Suprapubic skin (tissue), 3 donors: Measurements from ENCODE around the gene CAMTA1.

ENCODE experiments used
- POLR2A ChIP-seq, 2 donors: fragments of 450-650 bp; IDR thresholded peaks; one replicate each; pipeline ENCODE4 v1.6.1; 2017; ENCODE audit warnings: antibody characterized with exemption in 2 of 2, mild to moderate bottlenecking in 2 of 2, moderate library complexity in 2 of 2
- TF ChIP-seq, protein P1 (sequence below), 2 donors: fragments of 200-600 bp in 1 of 2; fragments of 450-650 bp in 1 of 2; sonication (generic) in 1 of 2; IDR thresholded peaks; one replicate each; pipeline ENCODE4 v1.5.1; 2016 to 2019; ENCODE audit warnings: antibody characterized with exemption in 2 of 2, mild to moderate bottlenecking in 1 of 2, moderate library complexity in 1 of 2

DNA sequence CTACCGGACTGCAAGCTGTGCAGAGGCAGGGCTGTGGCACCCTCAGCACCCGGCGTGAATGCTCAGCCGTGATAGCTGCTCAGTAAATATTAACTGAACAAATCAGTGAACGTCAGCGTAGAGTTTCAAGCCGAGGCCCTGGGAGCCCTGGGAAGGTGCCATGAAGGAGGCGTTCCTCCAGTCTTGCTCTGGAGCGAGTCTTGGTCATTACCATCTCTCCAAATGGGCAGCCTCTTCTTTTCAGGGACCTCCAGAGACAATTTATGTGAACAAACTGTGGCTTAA lies 449.2 kb downstream of the CAMTA1 start:
- TF ChIP-seq, protein P1, sequence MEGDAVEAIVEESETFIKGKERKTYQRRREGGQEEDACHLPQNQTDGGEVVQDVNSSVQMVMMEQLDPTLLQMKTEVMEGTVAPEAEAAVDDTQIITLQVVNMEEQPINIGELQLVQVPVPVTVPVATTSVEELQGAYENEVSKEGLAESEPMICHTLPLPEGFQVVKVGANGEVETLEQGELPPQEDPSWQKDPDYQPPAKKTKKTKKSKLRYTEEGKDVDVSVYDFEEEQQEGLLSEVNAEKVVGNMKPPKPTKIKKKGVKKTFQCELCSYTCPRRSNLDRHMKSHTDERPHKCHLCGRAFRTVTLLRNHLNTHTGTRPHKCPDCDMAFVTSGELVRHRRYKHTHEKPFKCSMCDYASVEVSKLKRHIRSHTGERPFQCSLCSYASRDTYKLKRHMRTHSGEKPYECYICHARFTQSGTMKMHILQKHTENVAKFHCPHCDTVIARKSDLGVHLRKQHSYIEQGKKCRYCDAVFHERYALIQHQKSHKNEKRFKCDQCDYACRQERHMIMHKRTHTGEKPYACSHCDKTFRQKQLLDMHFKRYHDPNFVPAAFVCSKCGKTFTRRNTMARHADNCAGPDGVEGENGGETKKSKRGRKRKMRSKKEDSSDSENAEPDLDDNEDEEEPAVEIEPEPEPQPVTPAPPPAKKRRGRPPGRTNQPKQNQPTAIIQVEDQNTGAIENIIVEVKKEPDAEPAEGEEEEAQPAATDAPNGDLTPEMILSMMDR (IDR thresholded peaks at IDR 0.05) = no peak
- TF ChIP-seq POLR2A (IDR thresholded peaks at IDR 0.05) = no peak
